Measurements from ENCODE around the gene FAM20C.

The FAM20C gene

GRCh38 chr7:148932-149790 is 43.2 kb upstream of the FAM20C start:
- DNase-seq (ENCODE audit: low read depth): peak; percentile 100
- peak overlapping the region; percentile 80 for H3K4me3 ChIP-seq (ENCODE audit: low read length)
- no peak for TF ChIP-seq CTCF (conservative IDR thresholded peaks at IDR 0.05; ENCODE audit: low read length)

GRCh38 chr7:149791-150636 is 42.4 kb upstream of the FAM20C start:
- DNase-seq (ENCODE audit: low read depth): peak; percentile 12
- peak overlapping the region; percentile 57 for H3K4me3 ChIP-seq (ENCODE audit: low read length)
- TF ChIP-seq CTCF (conservative IDR thresholded peaks at IDR 0.05; ENCODE audit: low read length): no peak

- H3K4me3 ChIP-seq (ENCODE audit: low read length): no peak overlapping the region
- TF ChIP-seq CTCF (conservative IDR thresholded peaks at IDR 0.05; ENCODE audit: low read length): no peak
- DNase-seq (ENCODE audit: low read depth): no peak
These were observed 41.6 kb upstream of the FAM20C start for GRCh38 chr7:150811-151221.

GRCh38 chr7:151346-152050 is 40.9 kb upstream of the FAM20C start:
- TF ChIP-seq CTCF (conservative IDR thresholded peaks at IDR 0.05; ENCODE audit: low read length): no peak
- H3K4me3 ChIP-seq (ENCODE audit: low read length): no peak overlapping the region
- DNase-seq (ENCODE audit: low read depth): no peak

- DNase-seq (ENCODE audit: low read depth): no peak
- no peak overlapping the region for H3K4me3 ChIP-seq (ENCODE audit: low read length)
- no peak for TF ChIP-seq CTCF (conservative IDR thresholded peaks at IDR 0.05; ENCODE audit: low read length)
These were observed 39.5 kb upstream of the FAM20C start for GRCh38 chr7:152702-153391.

GRCh38 chr7:153604-154003 is 38.8 kb upstream of the FAM20C start:
- TF ChIP-seq CTCF (conservative IDR thresholded peaks at IDR 0.05; ENCODE audit: low read length): no peak
- no peak for DNase-seq (ENCODE audit: low read depth)
- no peak overlapping the region for H3K4me3 ChIP-seq (ENCODE audit: low read length)
